Skeletal muscle satellite cell (primary cell): ENCODE data around the gene TACSTD2.
"Not testable (repeated sequence)": the region's sequence is repeated elsewhere in the genome, so short reads cannot be mapped to it uniquely, and the experiment has no call there.

Source experiments
- H3K27me3 ChIP-seq: 2 replicates; pipeline ENCODE4 v1.7.0; 2013; ENCODE audit warnings: low read length; ENCODE audit not compliant: control insufficient read depth, insufficient read depth
- H3K36me3 ChIP-seq: 2 replicates; pipeline ENCODE4 v1.7.0; 2013; ENCODE audit warnings: mild to moderate bottlenecking, control low read depth, low read length; ENCODE audit not compliant: insufficient read depth
- H3K4me1 ChIP-seq: 2 replicates; pipeline ENCODE4 v1.7.0; 2013; ENCODE audit warnings: low read length; ENCODE audit not compliant: control insufficient read depth, insufficient read depth
- H3K4me2 ChIP-seq: 2 replicates; pipeline ENCODE4 v1.7.0; 2013; ENCODE audit warnings: mild to moderate bottlenecking, low read length
- H3K4me3 ChIP-seq: 2 replicates; pipeline ENCODE4 v1.7.0; 2013; ENCODE audit warnings: low read length
- H3K9ac ChIP-seq: 2 replicates; pipeline ENCODE4 v1.7.0; 2013; ENCODE audit warnings: mild to moderate bottlenecking, low read depth, low read length, moderate library complexity
- H3K9me3 ChIP-seq: replicated peaks from 2 replicates; pipeline ENCODE4 v1.7.0; 2013; ENCODE audit warnings: mild to moderate bottlenecking, control low read depth, low read length

TACSTD2 gene

GRCh38 chr1:58586271-58586670 is 9.2 kb upstream of the TACSTD2 start:
- H3K9me3 ChIP-seq: no peaks in the 10 kb centered on the region
- no peak overlapping the region for H3K4me3 ChIP-seq
- H3K27me3 ChIP-seq: no peaks in the 10 kb centered on the region
- H3K4me1 ChIP-seq: peaks cover 38% of the 10 kb centered on the region
- H3K9ac ChIP-seq: peak overlapping the region; percentile 3
- no peaks in the 10 kb centered on the region for H3K36me3 ChIP-seq
- H3K4me2 ChIP-seq: peak overlapping the region; percentile 37

- H3K4me1 ChIP-seq: peaks cover 38% of the 10 kb centered on the region
- peak overlapping the region; percentile 37 for H3K4me2 ChIP-seq
- H3K27me3 ChIP-seq: no peaks in the 10 kb centered on the region
- H3K9ac ChIP-seq: peak overlapping the region; percentile 53
- no peaks in the 10 kb centered on the region for H3K36me3 ChIP-seq
- no peak overlapping the region for H3K4me3 ChIP-seq
- H3K9me3 ChIP-seq: no peaks in the 10 kb centered on the region
These were observed 8.6 kb upstream of the TACSTD2 start for GRCh38 chr1:58585581-58586151.

- Histone ChIP-seq H3K36me3 (no peaks in the 10 kb centered on the region), H3K4me2 (peak overlapping the region; percentile 73), H3K4me3 (no peak overlapping the region), H3K9me3 (no peaks in the 10 kb centered on the region), H3K9ac (peak overlapping the region; percentile 53), H3K27me3 (no peaks in the 10 kb centered on the region), H3K4me1 (peaks cover 38% of the 10 kb centered on the region)
These were observed 8.1 kb upstream of the TACSTD2 start for GRCh38 chr1:58585166-58585565.

GRCh38 chr1:58584082-58584895 is 7.2 kb upstream of the TACSTD2 start:
- Histone ChIP-seq H3K27me3 (no peaks in the 10 kb centered on the region), H3K9me3 (no peaks in the 10 kb centered on the region), H3K9ac (peak overlapping the region; percentile 58), H3K4me3 (peak overlapping the region; percentile 15), H3K4me1 (peaks cover 38% of the 10 kb centered on the region), H3K36me3 (no peaks in the 10 kb centered on the region), H3K4me2 (peak overlapping the region; percentile 73)

- H3K4me1 ChIP-seq: peaks cover 38% of the 10 kb centered on the region
- peak overlapping the region; percentile 73 for H3K4me2 ChIP-seq
- no peaks in the 10 kb centered on the region for H3K27me3 ChIP-seq
- peak overlapping the region; percentile 58 for H3K9ac ChIP-seq
- H3K9me3 ChIP-seq: no peaks in the 10 kb centered on the region
- H3K36me3 ChIP-seq: no peaks in the 10 kb centered on the region
- no peak overlapping the region for H3K4me3 ChIP-seq
These were observed 6.4 kb upstream of the TACSTD2 start for GRCh38 chr1:58583496-58583895.

GRCh38 chr1:58582143-58582542 is 5.1 kb upstream of the TACSTD2 start:
- H3K9me3 ChIP-seq, H3K27me3 ChIP-seq, H3K4me2 ChIP-seq, H3K36me3 ChIP-seq, H3K4me3 ChIP-seq, H3K9ac ChIP-seq: not testable (repeated sequence)
- peaks cover 38% of the 10 kb centered on the region for H3K4me1 ChIP-seq

- H3K36me3 ChIP-seq: no peaks in the 10 kb centered on the region
These were observed 4.6 kb upstream of the TACSTD2 start for GRCh38 chr1:58581641-58582040.

GRCh38 chr1:58580186-58580585 is 3.1 kb upstream of the TACSTD2 start:
- peaks cover 21% of the 10 kb centered on the region for H3K27me3 ChIP-seq
- H3K4me2 ChIP-seq: no peak overlapping the region
- H3K36me3 ChIP-seq: no peaks in the 10 kb centered on the region
- H3K4me1 ChIP-seq: peaks cover 26% of the 10 kb centered on the region
- no peaks in the 10 kb centered on the region for H3K9me3 ChIP-seq
- no peak overlapping the region for H3K4me3 ChIP-seq
- no peak overlapping the region for H3K9ac ChIP-seq

More at GRCh38 chr1:58581641-58582040, 4.6 kb upstream of the TACSTD2 start:
- no peak overlapping the region for H3K9ac ChIP-seq
- H3K4me3 ChIP-seq: no peak overlapping the region
- H3K27me3 ChIP-seq: peaks cover 8% of the 10 kb centered on the region
- H3K9me3 ChIP-seq: no peaks in the 10 kb centered on the region
- no peak overlapping the region for H3K4me2 ChIP-seq
- peaks cover 36% of the 10 kb centered on the region for H3K4me1 ChIP-seq

GRCh38 chr1:58577654-58578030 is 590 bp upstream of the TACSTD2 start:
- Histone ChIP-seq H3K4me3 (no peak overlapping the region), H3K27me3 (peaks cover 31% of the 10 kb centered on the region), H3K4me2 (no peak overlapping the region), H3K36me3 (no peaks in the 10 kb centered on the region), H3K4me1 (peaks cover 6% of the 10 kb centered on the region), H3K9ac (no peak overlapping the region), H3K9me3 (no peaks in the 10 kb centered on the region)

- Histone ChIP-seq H3K4me3 (peak overlapping the region; percentile 57), H3K27me3 (peaks cover 31% of the 10 kb centered on the region), H3K9ac (no peak overlapping the region), H3K9me3 (no peaks in the 10 kb centered on the region), H3K4me1 (peaks cover 6% of the 10 kb centered on the region), H3K36me3 (no peaks in the 10 kb centered on the region), H3K4me2 (peak overlapping the region; percentile 79)
These were observed 726 bp downstream of the TACSTD2 start for GRCh38 chr1:58576325-58576726.

GRCh38 chr1:58575551-58576324 is 1.3 kb downstream of the TACSTD2 start:
- no peak overlapping the region for H3K4me2 ChIP-seq
- H3K9ac ChIP-seq: no peak overlapping the region
- H3K4me1 ChIP-seq: peaks cover 6% of the 10 kb centered on the region
- H3K9me3 ChIP-seq: no peaks in the 10 kb centered on the region
- peaks cover 31% of the 10 kb centered on the region for H3K27me3 ChIP-seq
- no peaks in the 10 kb centered on the region for H3K36me3 ChIP-seq
- no peak overlapping the region for H3K4me3 ChIP-seq
